HEK293 (cell line): ENCODE results near the gene TENT4B.

ENCODE experiments used
- CTCF ChIA-PET: fragments of 350-600 bp; formaldehyde crosslinking; extraction: SDS; loops from one replicate; lab custom pipeline; 2021; ENCODE audit warnings: antibody characterized with exemption; lab: Yijun Ruan, JAX
- POLR2A ChIA-PET: fragments of 300-600 bp; formaldehyde crosslinking; extraction: SDS; loops from one replicate; lab custom pipeline; 2020; ENCODE audit warnings: antibody characterized with exemption, inconsistent platforms; lab: Yijun Ruan, JAX
- H3K27ac ChIP-seq: fragments of 200-500 bp; sonication (Bioruptor generic); 2 replicates; pipeline ENCODE4 v1.5.1; 2014; ENCODE audit warnings: low read depth, low read length, control low read depth, inconsistent platforms; ENCODE audit errors: extremely low read depth
- H3K36me3 ChIP-seq, 2 experiments: fragments of 200-500 bp in 1 of 2; sonication (Bioruptor generic) in 1 of 2; 1 replicate in 1 of 2; 2 replicates in 1 of 2; pipeline ENCODE4 v1.5.1; 2014 to 2017; ENCODE audit warnings: inconsistent platforms in 2 of 2, low read length in 2 of 2; ENCODE audit not compliant: control insufficient read depth in 2 of 2, insufficient read depth in 1 of 2
- H3K4me1 ChIP-seq: fragments of 200-500 bp; sonication (Bioruptor generic); 2 replicates; pipeline ENCODE4 v1.5.1; 2014; ENCODE audit warnings: mild to moderate bottlenecking, low read length, inconsistent platforms; ENCODE audit not compliant: control insufficient read depth, insufficient read depth
- H3K4me3 ChIP-seq: 2 replicates; pipeline ENCODE4 v1.5.1; 2011; ENCODE audit warnings: low read depth, mild to moderate bottlenecking, control low read depth, low read length, moderate library complexity
- H3K9me3 ChIP-seq: fragments of 200-500 bp; sonication (Bioruptor generic); 2 replicates; pipeline ENCODE4 v1.5.1; 2014; ENCODE audit warnings: low read depth, low read length, inconsistent platforms; ENCODE audit not compliant: control insufficient read depth, insufficient read depth
- PRDM6 ChIP-seq: fragments of 450-650 bp; formaldehyde crosslinking; IDR thresholded peaks from 2 replicates; pipeline ENCODE4 v1.5.1; 2017; ENCODE audit warnings: missing biosample characterization, missing genetic modification characterization
- SALL2 ChIP-seq: fragments of 450-650 bp; formaldehyde crosslinking; IDR thresholded peaks from 2 replicates; pipeline ENCODE4 v1.5.0; 2017; ENCODE audit warnings: missing biosample characterization, mild to moderate bottlenecking, missing genetic modification characterization, borderline replicate concordance
- TRIM28 ChIP-seq: IDR thresholded peaks from 2 replicates; pipeline ENCODE4 v1.6.1; 2011; ENCODE audit warnings: low read length, control low read depth, borderline replicate concordance
- WT1 ChIP-seq: fragments of 450-650 bp; formaldehyde crosslinking; IDR thresholded peaks from 2 replicates; pipeline ENCODE4 v1.5.1; 2016; ENCODE audit warnings: missing biosample characterization, missing genetic modification characterization
- ZBTB20 ChIP-seq: fragments of 450-650 bp; formaldehyde crosslinking; IDR thresholded peaks from 2 replicates; pipeline ENCODE4 v1.5.1; 2016; ENCODE audit warnings: missing biosample characterization, missing genetic modification characterization
- ZBTB21 ChIP-seq: fragments of 450-650 bp; formaldehyde crosslinking; IDR thresholded peaks from 2 replicates; pipeline ENCODE4 v1.5.1; 2017; ENCODE audit warnings: missing biosample characterization, missing genetic modification characterization
- ZBTB49 ChIP-seq: fragments of 450-650 bp; formaldehyde crosslinking; IDR thresholded peaks from 2 replicates; pipeline ENCODE4 v1.5.1; 2016; ENCODE audit warnings: missing biosample characterization, missing genetic modification characterization, low read depth
- ZNF10 ChIP-seq: fragments of 450-650 bp; formaldehyde crosslinking; IDR thresholded peaks from 2 replicates; pipeline ENCODE4 v1.5.1; 2017; ENCODE audit warnings: missing biosample characterization, missing genetic modification characterization
- ZNF138 ChIP-seq: fragments of 450-650 bp; formaldehyde crosslinking; IDR thresholded peaks from 2 replicates; pipeline ENCODE4 v1.5.1; 2016; ENCODE audit warnings: missing biosample characterization, missing genetic modification characterization, borderline replicate concordance
- ZNF140 ChIP-seq: fragments of 450-650 bp; formaldehyde crosslinking; IDR thresholded peaks from 2 replicates; pipeline ENCODE4 v1.5.1; 2016; ENCODE audit warnings: missing biosample characterization, missing genetic modification characterization
- ZNF146 ChIP-seq: fragments of 450-650 bp; formaldehyde crosslinking; IDR thresholded peaks from 2 replicates; pipeline ENCODE4 v1.5.1; 2016; ENCODE audit warnings: missing biosample characterization, missing genetic modification characterization
- ZNF223 ChIP-seq: fragments of 450-650 bp; formaldehyde crosslinking; IDR thresholded peaks from 2 replicates; pipeline ENCODE4 v1.5.1; 2016; ENCODE audit warnings: missing biosample characterization, missing genetic modification characterization
- ZNF335 ChIP-seq: fragments of 450-650 bp; formaldehyde crosslinking; conservative IDR thresholded peaks from 2 replicates; pipeline ENCODE4 v1.5.1; 2016; ENCODE audit warnings: missing biosample characterization, missing genetic modification characterization
- ZNF404 ChIP-seq: fragments of 450-650 bp; formaldehyde crosslinking; IDR thresholded peaks from 2 replicates; pipeline ENCODE4 v1.5.1; 2017; ENCODE audit warnings: missing biosample characterization, missing genetic modification characterization
- ZNF626 ChIP-seq: fragments of 450-650 bp; sonication (Bioruptor Pico); formaldehyde crosslinking; IDR thresholded peaks from 2 replicates; pipeline ENCODE4 v1.5.1; 2018; ENCODE audit warnings: missing biosample characterization, missing genetic modification characterization, inconsistent platforms
- ZNF645 ChIP-seq: fragments of 450-650 bp; formaldehyde crosslinking; IDR thresholded peaks from 2 replicates; pipeline ENCODE4; 2016; ENCODE audit warnings: missing biosample characterization, missing genetic modification characterization
- TF ChIP-seq, protein P1 (sequence below): fragments of 450-650 bp; IDR thresholded peaks from 2 replicates; pipeline ENCODE4 v1.5.1; 2018; ENCODE audit warnings: missing biosample characterization, mild to moderate bottlenecking, missing genetic modification characterization
- TF ChIP-seq, protein P2 (sequence below): fragments of 450-650 bp; formaldehyde crosslinking; IDR thresholded peaks from 2 replicates; pipeline ENCODE4 v1.5.1; 2016; ENCODE audit warnings: missing biosample characterization, missing genetic modification characterization
- TF ChIP-seq, protein P3 (sequence below): fragments of 450-650 bp; formaldehyde crosslinking; IDR thresholded peaks from 2 replicates; pipeline ENCODE4 v1.5.1; 2016; ENCODE audit warnings: missing biosample characterization, missing genetic modification characterization

Gene TENT4B

GRCh38 chr16:50146479-50147435, 6.3 kb upstream of the TENT4B start:
- H3K4me1 ChIP-seq, result 0 out of 2 replicates have a peak, but pooled peaks cover 4% of the 10 kb centered on the region
- H3K4me3 ChIP-seq, result no peak overlapping the region
- H3K27ac ChIP-seq, result no peak overlapping the region; the same call in 1 of the 2 replicates
- ChIA-PET POLR2A (interaction anchor here (0.8 kb wide), 1 partner anchor 23 kb away, joined by 3 read pairs; no protein-coding TSS in a partner anchor), CTCF (interaction anchor here (0.6 to 1.1 kb wide), 3 partner anchors 8 to 80 kb away, joined by 3 read pairs; no protein-coding TSS in a partner anchor)
- H3K9me3 ChIP-seq, result no peaks in the 10 kb centered on the region
- TF ChIP-seq, protein P1, sequence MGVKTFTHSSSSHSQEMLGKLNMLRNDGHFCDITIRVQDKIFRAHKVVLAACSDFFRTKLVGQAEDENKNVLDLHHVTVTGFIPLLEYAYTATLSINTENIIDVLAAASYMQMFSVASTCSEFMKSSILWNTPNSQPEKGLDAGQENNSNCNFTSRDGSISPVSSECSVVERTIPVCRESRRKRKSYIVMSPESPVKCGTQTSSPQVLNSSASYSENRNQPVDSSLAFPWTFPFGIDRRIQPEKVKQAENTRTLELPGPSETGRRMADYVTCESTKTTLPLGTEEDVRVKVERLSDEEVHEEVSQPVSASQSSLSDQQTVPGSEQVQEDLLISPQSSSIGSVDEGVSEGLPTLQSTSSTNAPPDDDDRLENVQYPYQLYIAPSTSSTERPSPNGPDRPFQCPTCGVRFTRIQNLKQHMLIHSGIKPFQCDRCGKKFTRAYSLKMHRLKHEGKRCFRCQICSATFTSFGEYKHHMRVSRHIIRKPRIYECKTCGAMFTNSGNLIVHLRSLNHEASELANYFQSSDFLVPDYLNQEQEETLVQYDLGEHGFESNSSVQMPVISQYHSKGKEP (tag by site-specific recombination), result peak; percentile 89
- TF ChIP-seq PRDM6 (tag by site-specific recombination) (no peak), SALL2 (no peak), ZNF335 (tag by site-specific recombination) (peak; percentile 35; the same call in 1 of the 2 replicates), ZBTB20 (tag by site-specific recombination) (peak; percentile 58; the same call in 1 of the 2 replicates), ZNF10 (tag by site-specific recombination) (0 out of 2 replicates have a peak, but pooled peaks have one; percentile 11)
- TF ChIP-seq, protein P2, sequence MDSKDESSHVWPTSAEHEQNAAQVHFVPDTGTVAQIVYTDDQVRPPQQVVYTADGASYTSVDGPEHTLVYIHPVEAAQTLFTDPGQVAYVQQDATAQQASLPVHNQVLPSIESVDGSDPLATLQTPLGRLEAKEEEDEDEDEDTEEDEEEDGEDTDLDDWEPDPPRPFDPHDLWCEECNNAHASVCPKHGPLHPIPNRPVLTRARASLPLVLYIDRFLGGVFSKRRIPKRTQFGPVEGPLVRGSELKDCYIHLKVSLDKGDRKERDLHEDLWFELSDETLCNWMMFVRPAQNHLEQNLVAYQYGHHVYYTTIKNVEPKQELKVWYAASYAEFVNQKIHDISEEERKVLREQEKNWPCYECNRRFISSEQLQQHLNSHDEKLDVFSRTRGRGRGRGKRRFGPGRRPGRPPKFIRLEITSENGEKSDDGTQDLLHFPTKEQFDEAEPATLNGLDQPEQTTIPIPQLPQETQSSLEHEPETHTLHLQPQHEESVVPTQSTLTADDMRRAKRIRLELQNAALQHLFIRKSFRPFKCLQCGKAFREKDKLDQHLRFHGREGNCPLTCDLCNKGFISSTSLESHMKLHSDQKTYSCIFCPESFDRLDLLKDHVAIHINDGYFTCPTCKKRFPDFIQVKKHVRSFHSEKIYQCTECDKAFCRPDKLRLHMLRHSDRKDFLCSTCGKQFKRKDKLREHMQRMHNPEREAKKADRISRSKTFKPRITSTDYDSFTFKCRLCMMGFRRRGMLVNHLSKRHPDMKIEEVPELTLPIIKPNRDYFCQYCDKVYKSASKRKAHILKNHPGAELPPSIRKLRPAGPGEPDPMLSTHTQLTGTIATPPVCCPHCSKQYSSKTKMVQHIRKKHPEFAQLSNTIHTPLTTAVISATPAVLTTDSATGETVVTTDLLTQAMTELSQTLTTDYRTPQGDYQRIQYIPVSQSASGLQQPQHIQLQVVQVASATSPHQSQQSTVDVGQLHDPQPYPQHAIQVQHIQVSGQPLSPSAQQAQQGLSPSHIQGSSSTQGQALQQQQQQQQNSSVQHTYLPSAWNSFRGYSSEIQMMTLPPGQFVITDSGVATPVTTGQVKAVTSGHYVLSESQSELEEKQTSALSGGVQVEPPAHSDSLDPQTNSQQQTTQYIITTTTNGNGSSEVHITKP (tag by site-specific recombination), result peak; percentile 84
- H3K36me3 ChIP-seq, result no peaks in the 10 kb centered on the region

DNA sequence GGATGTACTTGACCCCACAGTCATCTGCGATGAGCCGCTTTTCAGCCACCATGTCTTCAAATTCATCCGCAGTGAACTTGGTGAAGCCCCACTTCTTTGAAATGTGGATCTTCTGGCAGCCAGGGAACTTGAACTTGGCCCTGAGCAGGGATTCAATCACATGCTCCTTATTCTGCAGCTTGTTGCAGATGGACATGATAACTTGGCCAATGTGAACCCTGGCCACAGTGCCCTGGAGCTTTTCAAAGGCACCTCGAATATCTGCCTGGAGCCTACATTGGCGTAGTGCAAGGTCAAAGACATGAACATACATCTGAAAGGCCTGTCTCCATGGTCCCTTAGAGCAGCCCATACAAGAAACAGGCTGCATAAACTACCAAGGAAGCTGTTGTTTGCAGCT, 1.8 kb upstream of the TENT4B start:
- no peaks in the 10 kb centered on the region for H3K9me3 ChIP-seq
- CTCF ChIA-PET, result interaction anchor here (1.0 to 2.4 kb wide), 2 partner anchors 60 to 127 kb away, joined by 3 to 8 read pairs; no protein-coding TSS in a partner anchor
- POLR2A ChIA-PET, result interaction anchor here (2.0 kb wide), 1 partner anchor 85 kb away, joined by 5 read pairs; the partner anchor contains the start of gene HEATR3
- no peak overlapping the region for H3K27ac ChIP-seq
- H3K36me3 ChIP-seq, result no peaks in the 10 kb centered on the region; a peak in 1 of 3 replicates
- H3K4me3 ChIP-seq, result no peak overlapping the region
- peaks cover 8% of the 10 kb centered on the region; the same call in 1 of the 2 replicates for H3K4me1 ChIP-seq
- TF ChIP-seq ZNF404, result no peak
- TF ChIP-seq ZBTB49 (tag by site-specific recombination), result no peak
- no peak for TF ChIP-seq ZNF140
- no peak for TF ChIP-seq ZBTB21
- no peak for TF ChIP-seq TRIM28
- TF ChIP-seq ZNF138, result no peak
- no peak for TF ChIP-seq WT1 (tag by site-specific recombination)
- no peak for TF ChIP-seq ZNF645 (tag by site-specific recombination)
- TF ChIP-seq ZNF223 (tag by site-specific recombination), result no peak
- no peak for TF ChIP-seq ZNF146 (tag by site-specific recombination)
- TF ChIP-seq, protein P3, sequence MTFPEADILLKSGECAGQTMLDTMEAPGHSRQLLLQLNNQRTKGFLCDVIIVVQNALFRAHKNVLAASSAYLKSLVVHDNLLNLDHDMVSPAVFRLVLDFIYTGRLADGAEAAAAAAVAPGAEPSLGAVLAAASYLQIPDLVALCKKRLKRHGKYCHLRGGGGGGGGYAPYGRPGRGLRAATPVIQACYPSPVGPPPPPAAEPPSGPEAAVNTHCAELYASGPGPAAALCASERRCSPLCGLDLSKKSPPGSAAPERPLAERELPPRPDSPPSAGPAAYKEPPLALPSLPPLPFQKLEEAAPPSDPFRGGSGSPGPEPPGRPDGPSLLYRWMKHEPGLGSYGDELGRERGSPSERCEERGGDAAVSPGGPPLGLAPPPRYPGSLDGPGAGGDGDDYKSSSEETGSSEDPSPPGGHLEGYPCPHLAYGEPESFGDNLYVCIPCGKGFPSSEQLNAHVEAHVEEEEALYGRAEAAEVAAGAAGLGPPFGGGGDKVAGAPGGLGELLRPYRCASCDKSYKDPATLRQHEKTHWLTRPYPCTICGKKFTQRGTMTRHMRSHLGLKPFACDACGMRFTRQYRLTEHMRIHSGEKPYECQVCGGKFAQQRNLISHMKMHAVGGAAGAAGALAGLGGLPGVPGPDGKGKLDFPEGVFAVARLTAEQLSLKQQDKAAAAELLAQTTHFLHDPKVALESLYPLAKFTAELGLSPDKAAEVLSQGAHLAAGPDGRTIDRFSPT, result no peak
- no peak for TF ChIP-seq ZNF626
- TF ChIP-seq, all 188 proteins: peak for 0
